ENCODE results near the gene AIF1.

Gene AIF1

GRCh38 chr6:31609519-31610406 is 5.3 kb upstream of the AIF1 start:
- H3K9ac ChIP-seq (ENCODE audit: low read depth, low read length) = no peak overlapping the region
- H3K36me3 ChIP-seq (ENCODE audit: control insufficient read depth, insufficient read depth, low read length) = no peaks in the 10 kb centered on the region
- H3K4me1 ChIP-seq (ENCODE audit: control insufficient read depth, insufficient read depth, low read length) = no peaks in the 10 kb centered on the region
- H3K4me3 ChIP-seq (ENCODE audit: low read depth, low read length) = no peak overlapping the region
- H3K9me3 ChIP-seq (ENCODE audit: control insufficient read depth, insufficient read depth, low read length) = no peaks in the 10 kb centered on the region
- H3K27me3 ChIP-seq (ENCODE audit: control insufficient read depth, insufficient read depth, low read length) = no peaks in the 10 kb centered on the region
- H3K27ac ChIP-seq (ENCODE audit: low read depth, low read length) = no peak overlapping the region

DNA sequence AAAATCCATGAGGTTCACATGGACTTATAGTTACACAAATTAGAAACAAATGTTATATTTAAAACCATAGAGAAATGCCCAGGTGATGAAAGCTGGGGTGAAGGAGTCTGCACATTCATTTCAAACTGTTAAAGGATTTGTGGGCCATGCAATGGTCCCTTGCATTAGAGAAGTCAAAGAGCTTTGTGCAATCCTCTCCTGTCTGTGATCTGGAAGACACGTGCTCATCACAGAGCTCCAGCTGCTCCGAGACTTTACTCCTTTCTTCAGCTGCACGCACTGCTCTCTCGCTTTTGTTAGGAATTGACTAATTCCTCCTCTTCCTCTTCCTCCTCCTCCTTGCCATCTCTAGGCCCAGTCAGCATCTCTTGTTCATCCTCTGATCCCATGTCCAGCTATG is 4.1 kb upstream of the AIF1 start:
- H3K9ac ChIP-seq (ENCODE audit: low read depth, low read length) = no peak overlapping the region
- no peaks in the 10 kb centered on the region for H3K4me1 ChIP-seq (ENCODE audit: control insufficient read depth, insufficient read depth, low read length)
- no peaks in the 10 kb centered on the region for H3K9me3 ChIP-seq (ENCODE audit: control insufficient read depth, insufficient read depth, low read length)
- H3K36me3 ChIP-seq (ENCODE audit: control insufficient read depth, insufficient read depth, low read length) = no peaks in the 10 kb centered on the region
- no peak overlapping the region for H3K27ac ChIP-seq (ENCODE audit: low read depth, low read length)
- H3K27me3 ChIP-seq (ENCODE audit: control insufficient read depth, insufficient read depth, low read length) = no peaks in the 10 kb centered on the region
- no peak overlapping the region for H3K4me3 ChIP-seq (ENCODE audit: low read depth, low read length)

- H3K9me3 ChIP-seq (ENCODE audit: control insufficient read depth, insufficient read depth, low read length) = no peaks in the 10 kb centered on the region
- no peaks in the 10 kb centered on the region for H3K36me3 ChIP-seq (ENCODE audit: control insufficient read depth, insufficient read depth, low read length)
- H3K9ac ChIP-seq (ENCODE audit: low read depth, low read length) = no peak overlapping the region
- H3K4me3 ChIP-seq (ENCODE audit: low read depth, low read length) = no peak overlapping the region
- H3K4me1 ChIP-seq (ENCODE audit: control insufficient read depth, insufficient read depth, low read length) = no peaks in the 10 kb centered on the region
- H3K27ac ChIP-seq (ENCODE audit: low read depth, low read length) = no peak overlapping the region
- H3K27me3 ChIP-seq (ENCODE audit: control insufficient read depth, insufficient read depth, low read length) = no peaks in the 10 kb centered on the region
Measured at GRCh38 chr6:31614075-31614619, 887 bp upstream of the AIF1 start.

GRCh38 chr6:31615748-31616147 is 714 bp downstream of the AIF1 start:
- H3K9ac ChIP-seq (ENCODE audit: low read depth, low read length) = no peak overlapping the region
- H3K4me1 ChIP-seq (ENCODE audit: control insufficient read depth, insufficient read depth, low read length) = no peaks in the 10 kb centered on the region
- H3K9me3 ChIP-seq (ENCODE audit: control insufficient read depth, insufficient read depth, low read length) = no peaks in the 10 kb centered on the region
- no peaks in the 10 kb centered on the region for H3K36me3 ChIP-seq (ENCODE audit: control insufficient read depth, insufficient read depth, low read length)
- no peak overlapping the region for H3K4me3 ChIP-seq (ENCODE audit: low read depth, low read length)
- H3K27me3 ChIP-seq (ENCODE audit: control insufficient read depth, insufficient read depth, low read length) = no peaks in the 10 kb centered on the region
- no peak overlapping the region for H3K27ac ChIP-seq (ENCODE audit: low read depth, low read length)

DNA sequence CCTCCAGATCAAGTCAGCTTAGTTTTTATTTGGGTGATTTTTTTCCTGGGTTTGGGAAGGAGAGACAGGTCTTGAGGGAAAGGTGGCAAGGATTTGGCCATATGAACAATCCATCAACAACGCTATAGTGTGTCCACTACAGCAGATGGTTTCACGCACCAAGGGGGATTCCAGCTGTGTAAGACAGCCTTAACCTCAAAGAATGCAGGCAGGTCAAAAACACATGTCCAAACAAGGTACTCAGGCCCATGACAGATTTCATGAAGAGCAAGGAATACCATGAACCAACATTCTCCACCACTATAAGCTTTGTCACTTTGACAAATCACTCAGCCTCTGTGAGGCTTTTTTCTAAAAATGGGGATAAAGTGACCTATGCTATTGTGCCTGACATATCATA is 2.0 kb downstream of the AIF1 start:
- no peaks in the 10 kb centered on the region for H3K27me3 ChIP-seq (ENCODE audit: control insufficient read depth, insufficient read depth, low read length)
- peaks cover 4% of the 10 kb centered on the region; the same call in 1 of the 2 replicates for H3K4me1 ChIP-seq (ENCODE audit: control insufficient read depth, insufficient read depth, low read length)
- no peak overlapping the region for H3K27ac ChIP-seq (ENCODE audit: low read depth, low read length)
- no peaks in the 10 kb centered on the region for H3K9me3 ChIP-seq (ENCODE audit: control insufficient read depth, insufficient read depth, low read length)
- H3K9ac ChIP-seq (ENCODE audit: low read depth, low read length) = no peak overlapping the region
- peaks cover 5% of the 10 kb centered on the region for H3K36me3 ChIP-seq (ENCODE audit: control insufficient read depth, insufficient read depth, low read length)
- no peak overlapping the region for H3K4me3 ChIP-seq (ENCODE audit: low read depth, low read length)

DNA sequence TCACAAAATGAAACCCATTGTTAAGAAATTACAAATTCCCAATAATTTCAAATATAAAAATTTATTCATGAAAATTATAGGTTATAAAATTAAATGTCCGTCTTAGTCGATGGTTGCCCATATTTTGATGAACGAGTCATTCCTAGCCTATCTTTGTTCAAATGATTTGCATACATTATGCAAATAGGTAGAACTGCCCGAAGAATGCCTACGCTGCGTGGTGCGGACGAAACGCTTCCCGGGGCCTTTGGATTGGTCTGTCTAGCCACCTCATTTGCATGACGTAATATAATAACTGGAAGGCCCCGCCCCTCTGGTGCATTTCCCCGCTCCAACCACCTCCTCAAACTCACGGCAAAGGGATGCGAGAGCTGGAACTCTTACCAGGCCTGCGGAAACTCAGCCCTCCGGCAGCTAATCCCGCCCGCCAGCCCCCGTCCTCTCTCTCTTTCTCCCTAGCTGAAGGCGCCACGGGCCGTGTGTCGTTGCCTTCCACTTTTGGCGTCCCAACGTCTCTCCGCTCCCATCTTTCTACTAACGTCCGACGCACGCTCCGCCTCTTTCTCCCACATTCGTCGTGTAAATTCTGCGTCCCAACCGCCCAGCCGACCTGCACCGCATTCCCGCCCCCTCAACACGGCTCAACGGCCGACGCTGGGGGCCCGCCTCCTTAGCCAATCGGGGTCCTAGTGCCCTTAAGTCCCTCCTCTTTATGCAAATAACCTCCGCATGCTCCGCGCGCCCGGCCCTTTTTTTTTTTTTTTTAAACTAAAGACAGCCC is 5.0 kb downstream of the AIF1 start:
- peak overlapping the region; percentile 90 for H3K9ac ChIP-seq (ENCODE audit: low read depth, low read length)
- H3K4me3 ChIP-seq (ENCODE audit: low read depth, low read length) = peak overlapping the region; percentile 72
- H3K36me3 ChIP-seq (ENCODE audit: control insufficient read depth, insufficient read depth, low read length) = peaks cover 34% of the 10 kb centered on the region
- no peaks in the 10 kb centered on the region for H3K9me3 ChIP-seq (ENCODE audit: control insufficient read depth, insufficient read depth, low read length)
- H3K27me3 ChIP-seq (ENCODE audit: control insufficient read depth, insufficient read depth, low read length) = no peaks in the 10 kb centered on the region
- H3K27ac ChIP-seq (ENCODE audit: low read depth, low read length) = peak overlapping the region; percentile 99
- peaks cover 13% of the 10 kb centered on the region for H3K4me1 ChIP-seq (ENCODE audit: control insufficient read depth, insufficient read depth, low read length)

DNA sequence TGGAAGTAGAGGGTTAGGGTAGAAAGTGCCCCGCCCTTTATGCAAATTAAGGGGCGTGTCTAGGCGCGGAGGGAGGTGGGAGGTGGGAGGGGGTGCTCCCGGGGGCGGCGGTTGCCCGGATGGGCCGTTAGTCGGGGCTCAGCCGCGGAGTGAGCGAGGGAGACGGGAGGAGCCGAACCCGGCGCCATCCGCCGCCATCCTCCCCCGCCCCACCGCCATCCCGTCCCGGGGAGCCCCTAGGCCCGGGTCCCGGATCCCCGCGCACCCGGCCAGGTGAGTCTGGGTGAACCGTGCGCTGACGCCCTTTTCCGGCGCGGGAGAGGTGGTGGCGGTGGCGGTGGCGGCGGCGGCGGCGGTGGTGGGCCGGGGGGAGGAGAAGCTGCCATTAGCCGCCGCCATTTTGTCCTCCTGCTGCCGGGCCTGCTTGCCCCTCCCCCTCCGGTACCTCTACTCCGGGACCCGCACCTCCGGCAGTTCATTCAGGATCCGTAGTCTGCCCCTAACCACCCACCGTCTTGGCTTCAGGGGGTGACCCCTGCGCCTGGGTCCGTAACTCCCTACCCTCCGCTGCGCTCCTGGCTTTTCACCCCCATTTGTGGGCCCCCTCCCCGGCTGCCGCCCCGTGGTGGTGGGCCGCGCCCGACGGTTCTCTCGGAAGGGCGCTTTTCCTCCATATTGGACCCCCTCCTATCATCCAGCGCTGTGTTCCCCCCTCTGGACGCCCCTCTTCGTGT is 5.7 kb downstream of the AIF1 start, which contains the start of gene PRRC2A:
Gene PRRC2A (plus strand): TSS at position 130 of the 734 bp plus-strand sequence. CDS start 2,075 bp downstream, outside the sequence.
- peaks cover 42% of the 10 kb centered on the region for H3K36me3 ChIP-seq (ENCODE audit: control insufficient read depth, insufficient read depth, low read length)
- no peaks in the 10 kb centered on the region for H3K27me3 ChIP-seq (ENCODE audit: control insufficient read depth, insufficient read depth, low read length)
- peak within 1 kb of the TSS; percentile 99 for H3K27ac ChIP-seq (ENCODE audit: low read depth, low read length)
- H3K9me3 ChIP-seq (ENCODE audit: control insufficient read depth, insufficient read depth, low read length) = no peaks in the 10 kb centered on the region
- H3K4me1 ChIP-seq (ENCODE audit: control insufficient read depth, insufficient read depth, low read length) = peaks cover 13% of the 10 kb centered on the region
- H3K9ac ChIP-seq (ENCODE audit: low read depth, low read length) = peak within 1 kb of the TSS; percentile 93
- peak within 1 kb of the TSS; percentile 84 for H3K4me3 ChIP-seq (ENCODE audit: low read depth, low read length)

DNA sequence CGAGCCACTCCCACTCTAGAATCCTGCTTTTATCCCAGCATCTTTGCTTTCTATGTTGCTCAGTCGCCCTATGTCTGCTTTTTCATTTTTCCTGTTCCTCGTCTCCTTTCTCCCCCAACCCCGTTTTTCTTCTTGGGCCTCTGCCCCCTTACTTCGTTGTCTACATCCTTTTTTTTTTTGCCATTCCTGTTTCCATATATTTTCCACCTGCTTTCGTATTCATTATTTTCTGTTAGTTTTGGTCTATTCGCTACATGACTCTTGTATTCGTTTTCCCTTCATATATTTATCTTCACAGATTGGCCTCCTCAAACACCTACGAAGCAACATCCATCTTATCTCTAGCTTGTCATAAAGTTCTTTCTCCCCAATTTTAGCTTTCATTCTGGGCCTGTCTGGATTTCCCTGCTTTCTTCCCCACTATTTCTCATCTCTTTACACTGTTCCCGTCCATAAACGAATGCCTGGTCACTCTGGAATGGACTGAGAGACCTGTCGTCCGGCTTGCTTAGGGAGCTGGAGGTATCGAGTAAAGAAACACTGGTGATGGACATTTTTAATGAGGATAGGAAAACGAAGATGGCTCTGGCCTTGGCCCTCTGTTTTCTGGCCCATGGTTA is 6.4 kb downstream of the AIF1 start:
- Histone ChIP-seq H3K4me1 (ENCODE audit: control insufficient read depth, insufficient read depth, low read length) (peaks cover 13% of the 10 kb centered on the region), H3K27ac (ENCODE audit: low read depth, low read length) (peak overlapping the region; percentile 99), H3K36me3 (ENCODE audit: control insufficient read depth, insufficient read depth, low read length) (peaks cover 48% of the 10 kb centered on the region), H3K9me3 (ENCODE audit: control insufficient read depth, insufficient read depth, low read length) (no peaks in the 10 kb centered on the region), H3K9ac (ENCODE audit: low read depth, low read length) (peak overlapping the region; percentile 93), H3K4me3 (ENCODE audit: low read depth, low read length) (peak overlapping the region; percentile 84), H3K27me3 (ENCODE audit: control insufficient read depth, insufficient read depth, low read length) (no peaks in the 10 kb centered on the region)

DNA sequence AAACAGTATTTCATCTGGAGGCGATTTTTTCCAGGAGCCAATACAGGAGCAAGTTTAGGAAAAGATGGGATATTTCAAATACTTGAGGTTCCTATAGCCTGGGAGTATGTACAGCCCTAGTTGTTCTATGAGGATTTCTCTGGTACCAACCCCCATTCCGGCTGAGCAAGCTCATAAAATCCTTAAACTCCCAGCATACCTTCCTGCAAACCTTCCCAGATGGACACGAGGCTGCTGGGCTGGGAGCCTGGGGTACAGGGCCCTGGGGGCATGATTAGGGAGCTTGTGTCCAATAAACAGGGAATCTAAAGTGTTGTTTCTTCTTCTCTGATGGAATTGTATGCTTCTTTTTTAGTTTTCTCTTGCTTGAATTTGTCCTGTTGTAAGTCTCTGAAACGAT is 7.0 kb downstream of the AIF1 start:
- Histone ChIP-seq H3K9me3 (ENCODE audit: control insufficient read depth, insufficient read depth, low read length) (no peaks in the 10 kb centered on the region), H3K27ac (ENCODE audit: low read depth, low read length) (peak overlapping the region; percentile 99), H3K36me3 (ENCODE audit: control insufficient read depth, insufficient read depth, low read length) (peaks cover 54% of the 10 kb centered on the region), H3K4me3 (ENCODE audit: low read depth, low read length) (peak overlapping the region; percentile 84), H3K4me1 (ENCODE audit: control insufficient read depth, insufficient read depth, low read length) (peaks cover 13% of the 10 kb centered on the region), H3K27me3 (ENCODE audit: control insufficient read depth, insufficient read depth, low read length) (no peaks in the 10 kb centered on the region), H3K9ac (ENCODE audit: low read depth, low read length) (peak overlapping the region; percentile 93)

DNA sequence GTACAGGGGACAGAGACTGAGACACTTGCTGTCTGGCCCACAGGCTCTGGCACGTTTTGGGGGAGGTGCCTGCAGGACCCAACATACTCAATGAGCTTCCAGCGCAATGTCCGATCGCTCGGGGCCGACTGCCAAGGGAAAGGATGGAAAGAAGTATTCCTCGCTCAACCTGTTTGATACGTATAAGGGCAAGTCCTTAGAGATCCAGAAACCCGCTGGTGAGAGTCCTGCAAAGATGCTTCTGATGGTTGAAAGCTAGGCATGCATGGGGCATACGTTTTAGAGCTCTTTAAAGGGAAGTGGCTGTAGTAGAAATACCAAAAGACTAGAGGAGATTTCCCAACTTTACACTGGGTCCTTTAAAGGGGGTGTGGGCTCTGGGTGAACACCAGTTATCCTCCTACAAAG is 7.7 kb downstream of the AIF1 start:
- H3K4me1 ChIP-seq (ENCODE audit: control insufficient read depth, insufficient read depth, low read length) = peaks cover 13% of the 10 kb centered on the region
- H3K9me3 ChIP-seq (ENCODE audit: control insufficient read depth, insufficient read depth, low read length) = no peaks in the 10 kb centered on the region
- no peak overlapping the region for H3K27ac ChIP-seq (ENCODE audit: low read depth, low read length)
- no peak overlapping the region; the same call in 1 of the 2 replicates for H3K9ac ChIP-seq (ENCODE audit: low read depth, low read length)
- peak overlapping the region; percentile 84 for H3K4me3 ChIP-seq (ENCODE audit: low read depth, low read length)
- peaks cover 61% of the 10 kb centered on the region for H3K36me3 ChIP-seq (ENCODE audit: control insufficient read depth, insufficient read depth, low read length)
- no peaks in the 10 kb centered on the region for H3K27me3 ChIP-seq (ENCODE audit: control insufficient read depth, insufficient read depth, low read length)
